GM21526 (cell line): Measurements from ENCODE around the gene UBL7.

Source experiments
- ATAC-seq: cut with Tn5 transposase; IDR thresholded peaks from one replicate; pipeline ENCODE4 v1.9.1; 2021; ENCODE audit warnings: moderate library complexity; ENCODE audit not compliant: unreplicated experiment, low FRiP score

Gene UBL7

GRCh38 chr15:74424901-74425528 is 35.9 kb downstream of the UBL7 start:
- no peak for ATAC-seq

GRCh38 chr15:74423431-74424257 is 37.3 kb downstream of the UBL7 start:
- no peak for ATAC-seq

GRCh38 chr15:74422652-74423430 is 38.1 kb downstream of the UBL7 start:
- no peak for ATAC-seq

- ATAC-seq = no peak
These were observed 38.7 kb downstream of the UBL7 start for GRCh38 chr15:74422265-74422651.

GRCh38 chr15:74421302-74422245 is 39.4 kb downstream of the UBL7 start:
- ATAC-seq = no peak

GRCh38 chr15:74420193-74420905 is 40.6 kb downstream of the UBL7 start:
- ATAC-seq = no peak

- no peak for ATAC-seq
These were observed 41.5 kb downstream of the UBL7 start for GRCh38 chr15:74419432-74419831.

GRCh38 chr15:74418575-74419338 is 42.2 kb downstream of the UBL7 start:
- no peak for ATAC-seq

GRCh38 chr15:74417670-74418069 is 43.3 kb downstream of the UBL7 start:
- no peak for ATAC-seq

- no peak for ATAC-seq
These were observed 43.7 kb downstream of the UBL7 start for GRCh38 chr15:74417225-74417624.

GRCh38 chr15:74415966-74416916 is 44.7 kb downstream of the UBL7 start:
- no peak for ATAC-seq

GRCh38 chr15:74414603-74415338 is 46.2 kb downstream of the UBL7 start:
- no peak for ATAC-seq

- no peak for ATAC-seq
These were observed 46.8 kb downstream of the UBL7 start for GRCh38 chr15:74414081-74414580.

GRCh38 chr15:74413350-74414080 is 47.4 kb downstream of the UBL7 start:
- ATAC-seq = no peak

GRCh38 chr15:74412159-74412558 is 48.8 kb downstream of the UBL7 start:
- ATAC-seq = no peak

GRCh38 chr15:74411686-74412085 is 49.3 kb downstream of the UBL7 start:
- ATAC-seq = no peak
